ENCODE results near the gene CTTN. TPM values are rescaled to one million over a fixed set of nuclear protein-coding genes. Genes with fewer than 3 reads are reported as not detected.

CTTN gene
- total and polyA plus RNA-seq, 2 of the 13 experiments (the other 11 are each of a cell fraction or from before 2014, with no cell fraction given): 84.4 to 114 TPM

GRCh38 chr11:70411713-70412452 lies 13.6 kb downstream of the CTTN start:
- no peaks in the 10 kb centered on the region for H3K9me3 ChIP-seq (ENCODE audit: low read length)
- no TSS peak for BruUV-seq (replicated peaks)
- no peak overlapping the region for H3K27ac ChIP-seq (ENCODE audit: extremely low read length, insufficient read depth, low read length)
- WGBS (ENCODE audit: low lambda C conversion rate): 97% methylated on average over 12 of the region's 15 CpGs
- no peak for DNase-seq (ENCODE audit: low spot score)
- CTCF ChIA-PET (ENCODE audit: low intra/inter-chr PET ratio, low total read pairs): no interaction called here
- H3K4me3 ChIP-seq (replicated peaks in 1 of 3; ENCODE audit: insufficient read depth in 1 of 3, low read depth in 2 of 3, low read length in 3 of 3): no peak overlapping the region
- TF ChIP-seq POLR2G (IDR thresholded peaks at IDR 0.05; ENCODE audit: low read depth, low read length) (0 out of 2 replicates have a peak, but pooled peaks have one; percentile 35), RCOR2 (CRISPR knock-in tag; IDR thresholded peaks at IDR 0.05) (no peak)
- H3K36me3 ChIP-seq (replicated peaks in 1 of 2; ENCODE audit: control insufficient read depth in 1 of 2, insufficient read depth in 2 of 2, low read length in 2 of 2): peaks cover 54 to 94% of the 10 kb centered on the region in 2 experiments
- intact Hi-C loops (cut with micrococcal nuclease; ENCODE audit: unreplicated experiment) (no loop called here), in situ Hi-C loops (cut with HindIII; ENCODE audit: extremely low pct_ligation_motif_present, low pct_unique_long_range_greater_than_20kb) (no loop called here)
- no peak overlapping the region for H3K9ac ChIP-seq (ENCODE audit: insufficient read depth, low read depth, low read length)
- no peaks in the 10 kb centered on the region for H3K79me2 ChIP-seq (ENCODE audit: insufficient read depth, low read length)
- H4K20me1 ChIP-seq (ENCODE audit: insufficient read depth, low read length): peaks cover 4% of the 10 kb centered on the region; the same call in 1 of the 2 replicates
- H3K4me2 ChIP-seq (ENCODE audit: low read depth, low read length): no peak overlapping the region
- no peak for FAIRE-seq
- H2AFZ ChIP-seq (ENCODE audit: low read length): no peak overlapping the region
- POLR2A ChIA-PET: no interaction called here
- no peaks in the 10 kb centered on the region for H3K4me1 ChIP-seq (ENCODE audit: insufficient read depth, low read length)
- ATAC-seq: no peak
- H3K27me3 ChIP-seq (ENCODE audit: control insufficient read depth in 1 of 2, insufficient read depth in 2 of 2, low read length in 2 of 2): no peaks in the 10 kb centered on the region

- WGBS (ENCODE audit: low lambda C conversion rate): 87% methylated on average over 3 of the region's 10 CpGs
- CTCF ChIA-PET (ENCODE audit: low intra/inter-chr PET ratio, low total read pairs): no interaction called here
- FAIRE-seq: no peak
- TF ChIP-seq AGO2 (optimal IDR thresholded peaks at IDR 0.05; ENCODE audit: low read depth, low read length) (peak; percentile 29), ZZZ3 (CRISPR knock-in tag; IDR thresholded peaks at IDR 0.05; ENCODE audit: borderline replicate concordance) (no peak)
- H3K9ac ChIP-seq (ENCODE audit: insufficient read depth, low read depth, low read length): no peak overlapping the region
- no peaks in the 10 kb centered on the region for H3K79me2 ChIP-seq (ENCODE audit: insufficient read depth, low read length)
- intact Hi-C loops (cut with micrococcal nuclease; ENCODE audit: unreplicated experiment) (no loop called here), in situ Hi-C loops (cut with HindIII; ENCODE audit: extremely low pct_ligation_motif_present, low pct_unique_long_range_greater_than_20kb) (no loop called here)
- H4K20me1 ChIP-seq (ENCODE audit: insufficient read depth, low read length): peaks cover 4% of the 10 kb centered on the region; the same call in 1 of the 2 replicates
- ATAC-seq: no peak
- peaks cover 54 to 91% of the 10 kb centered on the region in 2 experiments for H3K36me3 ChIP-seq (replicated peaks in 1 of 2; ENCODE audit: control insufficient read depth in 1 of 2, insufficient read depth in 2 of 2, low read length in 2 of 2)
- H3K4me1 ChIP-seq (ENCODE audit: insufficient read depth, low read length): no peaks in the 10 kb centered on the region
- H3K4me3 ChIP-seq (replicated peaks in 1 of 3; ENCODE audit: insufficient read depth in 1 of 3, low read depth in 2 of 3, low read length in 3 of 3): no peak overlapping the region
- H3K4me2 ChIP-seq (ENCODE audit: low read depth, low read length): no peak overlapping the region
- no peak overlapping the region for H3K27ac ChIP-seq (ENCODE audit: extremely low read length, insufficient read depth, low read length)
- H3K27me3 ChIP-seq (ENCODE audit: control insufficient read depth in 1 of 2, insufficient read depth in 2 of 2, low read length in 2 of 2): no peaks in the 10 kb centered on the region
- POLR2A ChIA-PET: no interaction called here
- H2AFZ ChIP-seq (ENCODE audit: low read length): no peak overlapping the region
- H3K9me3 ChIP-seq (ENCODE audit: low read length): no peaks in the 10 kb centered on the region
- no TSS peak for BruUV-seq (replicated peaks)
- no peak for DNase-seq (ENCODE audit: low spot score)
Observed at GRCh38 chr11:70413151-70413550, 14.8 kb downstream of the CTTN start.

All from HepG2 (cell line).